K562 (cell line): Measurements from ENCODE around the gene SAXO1. TPM values are rescaled to one million over a fixed set of nuclear protein-coding genes. Genes with fewer than 3 reads are reported as not detected.

Source experiments
- ADNP ChIP-seq: fragments of 200-800 bp; sonication (Bioruptor generic); IDR thresholded peaks from 2 replicates; pipeline ENCODE4 v1.6.1; 2016; ENCODE audit warnings: missing genetic modification characterization, missing compliant biosample characterization
- CREB1 ChIP-seq, 2 experiments: sonication (generic) in 1 of 2; formaldehyde crosslinking in 1 of 2; IDR thresholded peaks; 2 replicates each; pipeline versions ENCODE4 v1.6.1 to v1.8.0; 2012 to 2022; ENCODE audit warnings: inconsistent platforms in 1 of 2, mild to moderate bottlenecking in 1 of 2, missing genetic modification reagents in 1 of 2, moderate library complexity in 1 of 2
- GABPA ChIP-seq: fragments of 200-800 bp; sonication (Bioruptor generic); conservative IDR thresholded peaks from 2 replicates; pipeline ENCODE4 v1.6.1; 2016; ENCODE audit warnings: low read depth, missing genetic modification characterization, missing compliant biosample characterization
- KHSRP ChIP-seq: fragments of 450-650 bp; IDR thresholded peaks from 2 replicates; pipeline ENCODE4 v1.6.1; 2017
- MTA2 ChIP-seq: fragments of 450-650 bp; IDR thresholded peaks from 2 replicates; pipeline ENCODE4 v1.6.1; 2016; ENCODE audit warnings: low read depth
- MYNN ChIP-seq, 2 experiments: sonication (generic); formaldehyde crosslinking in 1 of 2; IDR thresholded peaks; 2 replicates each; pipeline versions ENCODE4 v1.5.0 to v1.6.1; 2016 to 2020; ENCODE audit warnings: antibody characterized with exemption in 1 of 2, missing genetic modification reagents in 1 of 2
- NFIC ChIP-seq: fragments of 450-650 bp; IDR thresholded peaks from 2 replicates; pipeline ENCODE4 v1.6.1; 2017; ENCODE audit warnings: mild to moderate bottlenecking, inconsistent platforms
- SIN3A ChIP-seq, 2 experiments: fragments of 150-350 bp in 1 of 2; IDR thresholded peaks; 2 replicates each; pipeline ENCODE4 v1.6.1; 2011 to 2016; ENCODE audit warnings: borderline replicate concordance in 2 of 2, low read depth in 2 of 2, low read length in 2 of 2, mild to moderate bottlenecking in 2 of 2, moderate library complexity in 2 of 2; ENCODE audit not compliant: control insufficient read depth in 1 of 2
- SUPT5H ChIP-seq: fragments of 450-650 bp; IDR thresholded peaks from 2 replicates; pipeline ENCODE4 v1.6.1; 2016
- TOE1 ChIP-seq, 2 experiments: fragments of 450-650 bp in 1 of 2; sonication (generic) in 1 of 2; formaldehyde crosslinking in 1 of 2; IDR thresholded peaks; 2 replicates each; pipeline versions ENCODE4 v1.7.1 to v1.8.0; 2016 to 2022; ENCODE audit warnings: borderline replicate concordance in 2 of 2, mild to moderate bottlenecking in 2 of 2, antibody characterized with exemption in 1 of 2, inconsistent platforms in 1 of 2, low read depth in 1 of 2, missing genetic modification reagents in 1 of 2, moderate library complexity in 1 of 2
- ZFX ChIP-seq: sonication (generic); formaldehyde crosslinking; IDR thresholded peaks from 2 replicates; pipeline ENCODE4 v1.8.0; 2022; ENCODE audit warnings: mild to moderate bottlenecking, missing genetic modification reagents, moderate library complexity
- ZNF253 ChIP-seq: fragments of 250-450 bp; sonication (Bioruptor Pico); conservative IDR thresholded peaks from 2 replicates; pipeline ENCODE4 v1.6.1; 2021; ENCODE audit warnings: mild to moderate bottlenecking
- polyA plus RNA-seq, 8 experiments: library from polyadenylated mRNA; depleted of rRNA in 4 of 8; stranded (reverse) in 5 of 8; unstranded in 3 of 8; fragments of >200 nt; fragmentation: Nextera tagmentation in 2 of 8; fragmentation: Illumina TruSeq in 1 of 8; extraction: Ambion mirVana in 2 of 8; extraction: Trizol in 1 of 8; gene quantifications; 2 replicates each; pipeline versions ENCODE4 v1.2.1 to v1.2.3, GENCODE V29; 2011 to 2014; ENCODE audit warnings: inconsistent platforms in 1 of 8, missing spikeins in 1 of 8
- total RNA-seq, 7 experiments: library from RNA; depleted of rRNA in 6 of 7; stranded (reverse); fragments of >200 nt in 6 of 7; fragmentation: Illumina TruSeq in 2 of 7; extraction: Trizol in 2 of 7; gene quantifications; 2 replicates each; pipeline versions ENCODE4 v1.2.1 to v1.2.3, GENCODE V29; 2011 to 2021; ENCODE audit warnings: low replicate concordance in 1 of 7
- TF ChIP-seq, protein P1 (sequence below): sonication (generic); formaldehyde crosslinking; IDR thresholded peaks from 2 replicates; pipeline ENCODE4 v1.8.0; 2023; ENCODE audit warnings: mild to moderate bottlenecking, missing genetic modification reagents
- TF ChIP-seq, protein P2 (sequence below): conservative IDR thresholded peaks from 2 replicates; pipeline ENCODE4 v1.6.1; 2011; ENCODE audit warnings: low read depth, mild to moderate bottlenecking, low read length; ENCODE audit not compliant: control insufficient read depth
- TF ChIP-seq, protein P3 (sequence below): fragments of 450-650 bp; IDR thresholded peaks from 2 replicates; pipeline ENCODE4 v1.6.1; 2017; ENCODE audit warnings: antibody characterized with exemption, mild to moderate bottlenecking

The SAXO1 gene
- total and polyA plus RNA-seq, 9 of the 15 experiments (the other 6 are each of a cell fraction or from before 2014, with no cell fraction given) = 0.04 TPM; not detected in 8

DNA sequence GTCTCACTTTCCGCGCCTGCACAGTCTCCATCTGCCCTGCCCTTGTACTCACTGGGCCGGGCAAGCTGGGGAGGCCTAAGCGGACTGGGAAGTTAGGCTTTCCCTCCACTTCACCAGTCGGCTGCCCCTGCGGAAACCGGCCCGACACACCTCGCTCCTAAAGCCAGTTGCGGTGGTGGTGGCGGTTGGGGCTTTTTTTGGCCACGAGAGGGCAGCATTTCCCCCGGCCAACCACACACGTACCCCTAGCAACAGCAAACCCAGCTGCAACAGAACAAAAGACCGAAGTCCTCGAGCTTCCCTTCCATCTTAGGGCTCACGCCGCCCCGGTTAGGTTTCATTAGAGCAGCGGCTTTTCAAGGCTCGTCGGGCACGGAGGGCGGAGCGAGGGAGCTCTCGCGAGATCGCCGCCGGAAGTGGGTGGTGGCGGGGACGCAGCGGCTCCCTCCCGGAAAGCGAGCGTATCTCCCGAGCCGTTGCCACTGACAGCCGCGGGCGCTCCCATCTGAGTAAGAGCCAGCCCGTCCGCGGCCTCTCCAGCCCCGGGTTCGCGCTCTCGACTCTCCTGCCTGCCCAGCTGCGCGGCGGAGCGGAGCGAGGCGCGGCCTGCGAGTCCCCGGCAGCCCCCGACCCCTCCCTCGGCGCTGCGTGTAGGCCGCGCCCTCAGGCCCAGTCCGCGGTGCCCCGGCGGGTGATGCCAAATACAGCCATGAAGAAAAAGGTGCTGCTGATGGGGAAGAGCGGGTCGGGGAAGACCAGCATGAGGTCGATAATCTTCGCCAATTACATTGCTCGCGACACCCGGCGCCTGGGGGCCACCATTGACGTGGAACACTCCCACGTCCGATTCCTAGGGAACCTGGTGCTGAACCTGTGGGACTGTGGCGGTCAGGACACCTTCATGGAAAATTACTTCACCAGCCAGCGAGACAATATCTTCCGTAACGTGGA is 16.2 kb upstream of the SAXO1 start, which contains the start of gene RRAGA (continued):
- TF ChIP-seq, protein P1, sequence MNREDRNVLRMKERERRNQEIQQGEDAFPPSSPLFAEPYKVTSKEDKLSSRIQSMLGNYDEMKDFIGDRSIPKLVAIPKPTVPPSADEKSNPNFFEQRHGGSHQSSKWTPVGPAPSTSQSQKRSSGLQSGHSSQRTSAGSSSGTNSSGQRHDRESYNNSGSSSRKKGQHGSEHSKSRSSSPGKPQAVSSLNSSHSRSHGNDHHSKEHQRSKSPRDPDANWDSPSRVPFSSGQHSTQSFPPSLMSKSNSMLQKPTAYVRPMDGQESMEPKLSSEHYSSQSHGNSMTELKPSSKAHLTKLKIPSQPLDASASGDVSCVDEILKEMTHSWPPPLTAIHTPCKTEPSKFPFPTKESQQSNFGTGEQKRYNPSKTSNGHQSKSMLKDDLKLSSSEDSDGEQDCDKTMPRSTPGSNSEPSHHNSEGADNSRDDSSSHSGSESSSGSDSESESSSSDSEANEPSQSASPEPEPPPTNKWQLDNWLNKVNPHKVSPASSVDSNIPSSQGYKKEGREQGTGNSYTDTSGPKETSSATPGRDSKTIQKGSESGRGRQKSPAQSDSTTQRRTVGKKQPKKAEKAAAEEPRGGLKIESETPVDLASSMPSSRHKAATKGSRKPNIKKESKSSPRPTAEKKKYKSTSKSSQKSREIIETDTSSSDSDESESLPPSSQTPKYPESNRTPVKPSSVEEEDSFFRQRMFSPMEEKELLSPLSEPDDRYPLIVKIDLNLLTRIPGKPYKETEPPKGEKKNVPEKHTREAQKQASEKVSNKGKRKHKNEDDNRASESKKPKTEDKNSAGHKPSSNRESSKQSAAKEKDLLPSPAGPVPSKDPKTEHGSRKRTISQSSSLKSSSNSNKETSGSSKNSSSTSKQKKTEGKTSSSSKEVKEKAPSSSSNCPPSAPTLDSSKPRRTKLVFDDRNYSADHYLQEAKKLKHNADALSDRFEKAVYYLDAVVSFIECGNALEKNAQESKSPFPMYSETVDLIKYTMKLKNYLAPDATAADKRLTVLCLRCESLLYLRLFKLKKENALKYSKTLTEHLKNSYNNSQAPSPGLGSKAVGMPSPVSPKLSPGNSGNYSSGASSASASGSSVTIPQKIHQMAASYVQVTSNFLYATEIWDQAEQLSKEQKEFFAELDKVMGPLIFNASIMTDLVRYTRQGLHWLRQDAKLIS = peak; percentile 70
- TF ChIP-seq SIN3A (IDR thresholded peaks at IDR 0.05; ENCODE audit: borderline replicate concordance in 2 of 2, control insufficient read depth in 1 of 2, low read depth in 2 of 2, low read length in 2 of 2) (peak in 1 of 2 experiments; percentile 51; a peak in 2 of 4 replicates), ZNF253 (no peak), GABPA (tag) (peak; percentile 91), KHSRP (no peak), ZFX (CRISPR knock-in tag) (peak; percentile 89), TOE1 (IDR thresholded peaks at IDR 0.05; ENCODE audit: borderline replicate concordance) (0 out of 2 replicates have a peak, but pooled peaks have one; percentile 42), TOE1 (CRISPR knock-in tag; IDR thresholded peaks at IDR 0.05; ENCODE audit: borderline replicate concordance, low read depth) (no peak), CREB1 (IDR thresholded peaks at IDR 0.05) (no peak), CREB1 (CRISPR knock-in tag; IDR thresholded peaks at IDR 0.05) (no peak; the same call in 1 of the 2 replicates), MYNN (IDR thresholded peaks at IDR 0.05) (no peak; the same call in none of the 2 replicates), MYNN (CRISPR knock-in tag; IDR thresholded peaks at IDR 0.05) (no peak), SUPT5H (peak; percentile 88), MTA2 (no peak), ADNP (tag) (no peak), NFIC (peak; percentile 48)
- TF ChIP-seq, protein P2, sequence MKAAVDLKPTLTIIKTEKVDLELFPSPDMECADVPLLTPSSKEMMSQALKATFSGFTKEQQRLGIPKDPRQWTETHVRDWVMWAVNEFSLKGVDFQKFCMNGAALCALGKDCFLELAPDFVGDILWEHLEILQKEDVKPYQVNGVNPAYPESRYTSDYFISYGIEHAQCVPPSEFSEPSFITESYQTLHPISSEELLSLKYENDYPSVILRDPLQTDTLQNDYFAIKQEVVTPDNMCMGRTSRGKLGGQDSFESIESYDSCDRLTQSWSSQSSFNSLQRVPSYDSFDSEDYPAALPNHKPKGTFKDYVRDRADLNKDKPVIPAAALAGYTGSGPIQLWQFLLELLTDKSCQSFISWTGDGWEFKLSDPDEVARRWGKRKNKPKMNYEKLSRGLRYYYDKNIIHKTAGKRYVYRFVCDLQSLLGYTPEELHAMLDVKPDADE = peak; percentile 42; the same call in 1 of the 2 replicates
- TF ChIP-seq, protein P3, sequence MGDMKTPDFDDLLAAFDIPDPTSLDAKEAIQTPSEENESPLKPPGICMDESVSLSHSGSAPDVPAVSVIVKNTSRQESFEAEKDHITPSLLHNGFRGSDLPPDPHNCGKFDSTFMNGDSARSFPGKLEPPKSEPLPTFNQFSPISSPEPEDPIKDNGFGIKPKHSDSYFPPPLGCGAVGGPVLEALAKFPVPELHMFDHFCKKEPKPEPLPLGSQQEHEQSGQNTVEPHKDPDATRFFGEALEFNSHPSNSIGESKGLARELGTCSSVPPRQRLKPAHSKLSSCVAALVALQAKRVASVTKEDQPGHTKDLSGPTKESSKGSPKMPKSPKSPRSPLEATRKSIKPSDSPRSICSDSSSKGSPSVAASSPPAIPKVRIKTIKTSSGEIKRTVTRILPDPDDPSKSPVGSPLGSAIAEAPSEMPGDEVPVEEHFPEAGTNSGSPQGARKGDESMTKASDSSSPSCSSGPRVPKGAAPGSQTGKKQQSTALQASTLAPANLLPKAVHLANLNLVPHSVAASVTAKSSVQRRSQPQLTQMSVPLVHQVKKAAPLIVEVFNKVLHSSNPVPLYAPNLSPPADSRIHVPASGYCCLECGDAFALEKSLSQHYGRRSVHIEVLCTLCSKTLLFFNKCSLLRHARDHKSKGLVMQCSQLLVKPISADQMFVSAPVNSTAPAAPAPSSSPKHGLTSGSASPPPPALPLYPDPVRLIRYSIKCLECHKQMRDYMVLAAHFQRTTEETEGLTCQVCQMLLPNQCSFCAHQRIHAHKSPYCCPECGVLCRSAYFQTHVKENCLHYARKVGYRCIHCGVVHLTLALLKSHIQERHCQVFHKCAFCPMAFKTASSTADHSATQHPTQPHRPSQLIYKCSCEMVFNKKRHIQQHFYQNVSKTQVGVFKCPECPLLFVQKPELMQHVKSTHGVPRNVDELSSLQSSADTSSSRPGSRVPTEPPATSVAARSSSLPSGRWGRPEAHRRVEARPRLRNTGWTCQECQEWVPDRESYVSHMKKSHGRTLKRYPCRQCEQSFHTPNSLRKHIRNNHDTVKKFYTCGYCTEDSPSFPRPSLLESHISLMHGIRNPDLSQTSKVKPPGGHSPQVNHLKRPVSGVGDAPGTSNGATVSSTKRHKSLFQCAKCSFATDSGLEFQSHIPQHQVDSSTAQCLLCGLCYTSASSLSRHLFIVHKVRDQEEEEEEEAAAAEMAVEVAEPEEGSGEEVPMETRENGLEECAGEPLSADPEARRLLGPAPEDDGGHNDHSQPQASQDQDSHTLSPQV = no peak
